Suppressor macrophage treated with lipopolysaccharide for 1 hour (primary cell): ENCODE measurements around the gene SLC7A8.
A peak's percentile ranks its signal among the peaks of the same experiment; 100 is the strongest.

Source experiments
- DNase-seq, 3 donors: peaks; one replicate each; pipeline ENCODE4 v3.0.0-alpha.2; 2020 to 2022

The SLC7A8 gene

DNA sequence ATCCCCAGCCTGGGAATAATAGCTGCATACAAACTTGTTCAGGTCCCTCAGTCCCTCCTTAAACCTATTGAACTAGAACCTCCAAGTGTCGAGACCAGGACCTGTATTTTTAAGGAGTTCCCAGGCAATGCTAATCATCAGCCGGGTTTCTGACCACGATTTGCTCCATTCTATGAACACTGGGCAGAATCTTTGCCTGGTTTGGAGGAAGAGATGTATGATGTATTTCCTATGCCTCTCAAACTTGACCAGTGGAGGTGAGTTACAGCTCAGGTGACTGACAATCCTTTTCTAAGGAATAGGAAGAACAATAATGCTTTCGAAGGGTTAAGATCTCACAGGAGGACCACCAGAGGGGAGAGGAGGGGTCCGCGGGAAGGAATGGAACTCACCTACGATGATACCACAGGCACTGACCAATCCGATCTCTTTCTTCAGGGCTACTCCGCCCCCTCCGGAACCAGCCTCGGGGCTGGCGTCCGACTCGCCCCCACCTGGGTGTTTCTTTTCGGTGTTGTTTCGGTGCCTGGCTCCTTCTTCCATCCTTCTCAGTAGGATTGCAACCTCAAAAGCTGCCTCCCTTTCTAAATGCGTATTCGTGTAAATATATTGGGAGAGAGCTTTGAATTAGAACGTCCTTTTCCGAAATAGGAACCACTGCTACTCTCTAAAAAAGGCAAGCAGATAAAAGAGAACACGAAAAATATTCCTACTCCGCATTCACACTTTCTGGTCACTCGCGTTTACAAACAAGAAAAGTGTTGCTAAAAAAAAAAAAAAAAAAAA, 895 bp downstream of the SLC7A8 start:
- DNase-seq: peak; percentile 39 to 60 (median 46)

DNA sequence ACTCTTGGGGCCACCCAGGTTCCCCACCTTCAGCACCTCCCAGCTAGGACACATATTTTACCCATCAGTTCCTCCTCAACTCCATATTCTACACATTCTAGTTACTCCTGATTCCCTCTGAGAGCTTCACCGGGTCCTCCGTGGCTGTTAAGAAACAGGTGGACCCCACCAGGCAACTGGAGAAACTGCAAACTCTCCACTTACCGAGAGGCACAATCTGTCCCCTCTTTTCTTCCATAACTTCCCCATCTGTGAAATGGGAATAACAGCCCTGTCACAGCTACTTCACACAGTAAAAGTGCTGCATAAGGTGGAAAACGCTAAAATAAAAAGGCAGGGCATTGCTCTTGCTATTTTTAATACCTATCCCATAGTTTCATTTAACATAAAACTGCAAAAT, 1.5 kb downstream of the SLC7A8 start:
- no peak for DNase-seq

DNA sequence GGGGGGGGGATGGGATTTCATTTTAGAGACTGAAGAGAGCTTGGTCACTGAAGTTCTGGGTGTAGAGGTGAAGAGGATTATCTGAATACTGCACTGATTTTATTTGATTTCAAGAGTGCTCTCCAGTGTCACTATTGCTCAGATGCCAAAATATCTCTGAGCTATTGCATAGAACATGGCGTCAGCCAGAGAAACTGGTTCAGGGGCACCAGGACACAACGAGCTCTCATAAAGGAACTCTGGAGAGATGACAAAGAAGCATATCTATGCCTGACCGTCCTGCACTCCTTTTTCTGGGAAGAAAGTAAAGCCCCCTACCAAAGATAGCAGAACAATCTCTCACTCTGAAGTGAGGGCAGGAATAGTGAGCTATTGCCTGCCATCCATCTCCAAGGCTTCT, 2.0 kb downstream of the SLC7A8 start:
- DNase-seq: no peak

DNA sequence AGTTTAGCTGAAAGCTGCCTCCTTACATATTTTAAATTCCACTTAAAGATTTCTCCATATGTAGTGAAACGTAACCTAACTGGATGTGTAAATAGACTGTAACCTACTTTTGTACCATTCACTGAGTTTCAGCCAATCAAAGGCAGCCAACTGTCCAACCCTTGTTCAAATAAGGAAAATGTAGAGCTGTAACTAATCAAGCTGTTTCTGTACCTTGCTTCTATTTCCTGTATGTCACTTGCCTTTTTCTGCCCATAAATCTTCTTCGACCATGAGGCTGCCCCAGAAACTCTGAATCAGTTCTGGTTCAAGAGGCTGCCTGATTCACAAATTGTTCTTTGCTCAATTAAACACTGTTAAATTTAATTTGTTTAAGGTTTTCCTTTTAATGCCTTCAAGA, 6.3 kb downstream of the SLC7A8 start:
- no peak for DNase-seq

DNA sequence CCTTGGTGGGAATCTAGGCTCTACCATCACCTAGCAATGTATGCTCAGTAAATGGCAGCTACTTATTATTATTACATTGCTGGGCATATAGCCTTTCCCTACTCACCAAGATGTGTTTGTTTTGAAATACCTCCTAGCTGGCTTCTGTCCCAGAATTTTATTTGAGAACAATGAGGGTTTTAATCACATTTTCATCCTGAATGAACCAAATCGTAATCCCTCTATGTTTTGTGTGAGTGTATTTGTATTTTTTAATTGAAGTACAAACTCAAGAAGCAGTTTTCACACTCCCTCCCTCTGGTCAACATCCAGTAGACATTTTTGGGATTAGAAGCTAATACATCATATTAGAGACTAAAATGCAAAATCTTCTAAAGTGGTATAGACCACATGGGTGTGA, 7.6 kb downstream of the SLC7A8 start:
- DNase-seq: no peak

DNA sequence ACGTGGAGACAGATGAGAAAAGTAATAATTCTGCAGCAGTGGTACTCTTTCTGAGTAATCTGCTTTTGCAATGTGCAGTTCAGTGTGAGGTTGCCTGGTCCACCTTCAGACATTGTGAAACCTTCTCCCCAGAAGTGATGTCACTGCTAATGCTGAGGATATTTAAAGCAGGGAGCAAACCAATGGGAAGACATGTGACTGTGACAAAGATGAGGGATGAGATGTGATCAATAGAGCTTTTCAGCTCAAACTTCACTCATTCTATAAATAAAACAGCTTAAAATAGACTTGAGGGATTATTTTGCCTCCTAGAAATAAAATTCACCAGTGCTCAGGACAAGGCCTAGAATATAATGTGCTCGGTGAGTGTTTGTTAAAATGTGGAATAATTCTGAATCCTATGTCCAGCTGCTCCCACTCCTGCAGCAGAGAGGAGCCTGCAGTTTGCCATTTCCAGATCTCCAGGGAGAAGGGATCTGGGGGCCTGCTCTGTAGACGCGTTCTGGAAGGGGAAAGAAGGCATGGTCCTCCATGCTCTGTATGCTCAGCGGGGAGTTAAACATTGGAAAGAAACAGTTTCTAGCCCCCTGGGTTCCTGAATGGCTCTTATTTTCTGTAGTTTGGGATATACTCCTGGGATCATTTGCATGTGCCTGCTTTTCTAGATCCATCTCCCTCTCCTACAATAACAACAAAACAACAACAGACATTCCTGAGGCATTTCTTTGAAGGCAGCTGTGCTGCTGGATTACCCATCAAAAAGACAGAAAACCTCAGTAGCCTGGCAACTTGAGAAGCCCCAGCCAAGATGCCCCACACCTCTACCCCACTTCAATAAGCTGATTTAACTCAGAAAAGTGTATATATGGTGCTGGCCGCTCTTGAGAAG, 8.9 kb downstream of the SLC7A8 start:
- DNase-seq: peak; percentile 71 to 81 (median 76)

DNA sequence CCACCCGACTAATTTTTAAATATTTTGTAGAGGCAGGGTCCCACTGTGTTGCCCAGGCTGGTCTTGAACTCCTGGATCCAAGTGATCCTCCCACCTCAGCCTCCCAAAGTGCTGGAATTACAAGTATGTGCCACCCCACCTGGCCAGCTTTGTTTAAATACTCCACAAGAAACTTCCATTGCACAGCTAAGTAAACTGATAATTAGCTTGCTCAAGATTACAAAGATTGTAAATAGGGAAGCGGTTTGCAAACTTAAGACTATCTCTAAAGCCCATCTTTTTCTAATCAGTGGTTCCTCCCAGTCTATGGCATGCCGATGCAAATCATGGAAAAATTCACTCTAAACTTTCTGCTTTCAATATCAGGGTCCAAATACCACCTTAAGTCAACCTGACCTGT, 9.7 kb downstream of the SLC7A8 start:
- no peak for DNase-seq

DNA sequence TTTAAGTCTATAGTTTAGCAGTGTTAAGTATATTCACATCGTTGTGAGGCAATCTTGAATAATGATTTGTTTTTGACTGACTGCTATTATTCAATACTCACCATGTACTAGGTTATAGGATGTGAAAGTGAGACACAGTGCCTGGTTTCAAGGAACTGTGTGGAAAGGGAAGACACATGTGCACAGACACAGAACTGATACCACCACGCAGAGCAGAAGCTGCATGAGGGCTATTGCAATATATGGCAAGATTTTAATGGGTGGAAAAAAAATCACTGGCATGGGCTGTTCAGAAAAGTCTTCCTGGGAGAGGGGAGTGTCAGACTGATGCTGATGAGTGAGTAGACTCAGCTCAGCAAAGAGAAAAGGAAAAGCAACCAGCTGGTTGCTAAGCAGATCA, 10.4 kb downstream of the SLC7A8 start:
- DNase-seq: peak; percentile 65 to 81 (median 77)

DNA sequence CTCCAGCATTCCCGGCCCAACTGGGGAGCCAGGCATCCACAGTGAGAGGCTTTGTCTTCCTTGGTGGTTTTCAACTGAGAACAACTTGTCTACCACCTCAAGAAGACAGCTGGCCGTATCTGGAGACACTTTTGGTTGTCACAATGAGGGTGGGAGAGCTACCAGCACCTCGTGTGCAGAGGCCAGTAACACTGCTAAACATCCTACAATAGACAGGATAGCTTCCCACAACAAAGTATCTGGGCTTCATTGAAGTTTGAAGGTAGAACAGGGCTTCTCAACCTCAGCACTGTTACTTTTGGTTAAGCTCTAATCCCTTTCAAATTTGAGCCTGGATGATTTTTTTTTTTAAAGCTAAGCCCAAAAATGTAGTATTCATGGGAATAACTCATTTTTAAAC, 10.9 kb downstream of the SLC7A8 start:
- DNase-seq: no peak

DNA sequence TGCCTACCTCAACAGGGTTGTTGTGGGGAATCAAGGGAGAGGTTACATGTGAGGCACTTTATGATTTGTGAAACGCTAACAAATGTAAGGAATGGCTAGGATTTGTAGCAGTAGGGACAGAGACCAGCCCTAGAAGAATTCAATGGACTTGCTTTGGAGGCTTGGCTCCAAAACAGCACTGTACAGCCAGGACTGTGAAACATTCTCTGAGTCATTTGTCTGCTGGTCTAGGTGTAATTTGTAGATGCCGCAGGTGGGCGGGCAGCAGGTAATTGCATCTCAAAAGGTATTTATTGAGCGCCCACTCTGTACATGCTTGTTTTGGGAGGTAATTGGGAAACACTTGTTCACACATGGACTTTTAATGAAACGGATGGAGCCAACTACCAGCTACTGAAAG, 11.4 kb downstream of the SLC7A8 start:
- no peak for DNase-seq

DNA sequence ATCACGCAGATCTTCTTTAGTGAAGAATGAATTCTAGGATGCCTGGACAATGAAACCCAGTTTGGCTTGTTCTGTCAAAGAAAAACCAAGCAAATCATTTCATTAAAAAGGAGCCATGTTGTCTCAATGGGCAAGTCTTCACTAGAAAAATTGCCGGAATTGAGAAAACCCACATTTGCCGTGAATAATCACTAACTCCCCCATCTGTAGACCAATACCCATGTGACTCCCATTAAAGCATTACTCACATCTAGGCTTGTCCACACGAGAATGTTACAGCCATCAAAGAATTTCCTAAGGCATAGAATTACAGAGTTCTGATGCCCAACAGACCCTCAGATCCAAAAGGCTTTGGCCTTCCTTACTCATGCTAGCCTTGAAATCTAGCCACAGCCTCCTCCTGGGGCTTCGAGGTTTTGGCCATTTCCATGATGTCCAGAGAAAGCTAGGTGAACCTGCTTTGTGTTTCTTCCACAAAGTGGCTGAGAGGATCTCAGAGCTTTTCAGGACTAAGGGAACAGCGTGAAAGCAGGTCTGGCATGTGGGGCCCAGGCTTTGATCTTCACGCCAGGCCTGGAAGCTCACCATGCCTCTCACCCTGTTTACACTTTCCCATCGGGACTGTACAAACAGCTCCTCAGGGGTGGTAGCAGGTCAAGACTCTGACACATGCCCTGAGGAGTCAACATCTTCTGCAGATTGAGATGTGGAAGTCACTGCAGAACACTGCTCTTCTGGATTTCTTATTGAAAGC, 12.1 kb downstream of the SLC7A8 start:
- DNase-seq: peak; percentile 48 to 73 (median 57)

DNA sequence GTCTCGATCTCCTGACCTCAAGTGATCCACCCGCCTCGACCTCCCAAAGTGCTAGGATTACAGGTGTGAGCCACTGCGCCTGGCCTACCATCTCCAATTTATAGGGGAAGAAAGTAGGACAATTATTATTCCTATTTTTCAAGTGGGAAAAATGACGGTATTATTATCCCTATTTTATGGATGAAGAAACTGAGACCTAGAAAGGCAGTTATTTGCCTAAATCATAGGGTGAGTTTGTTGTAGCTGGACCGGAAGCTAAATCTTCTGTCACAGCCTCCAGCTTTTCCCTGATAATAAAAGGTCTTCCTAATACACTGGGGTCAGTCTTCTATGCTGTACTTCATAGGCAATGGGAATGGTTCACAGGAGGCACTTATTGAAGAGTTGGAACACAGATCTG, 13.8 kb downstream of the SLC7A8 start:
- no peak for DNase-seq

DNA sequence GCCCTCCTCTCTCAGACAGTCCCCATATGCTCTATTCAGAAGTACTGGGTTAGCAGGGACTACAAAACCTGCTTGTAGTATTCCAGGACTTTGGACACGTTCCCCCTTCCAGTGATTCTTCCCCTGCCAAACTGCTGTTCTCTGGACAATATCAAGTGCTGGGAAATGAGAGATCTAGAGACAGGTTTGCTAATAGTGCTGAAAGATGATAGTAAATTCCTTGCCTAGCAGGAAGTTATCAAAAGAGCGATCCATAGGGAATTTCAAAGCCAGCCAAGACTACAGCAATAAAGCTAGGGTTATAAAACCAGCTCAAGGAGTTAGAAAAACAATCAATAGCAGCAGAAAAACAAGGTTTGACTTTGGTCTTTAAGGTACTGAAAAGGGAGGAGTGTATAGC, 15.2 kb downstream of the SLC7A8 start:
- DNase-seq: no peak

DNA sequence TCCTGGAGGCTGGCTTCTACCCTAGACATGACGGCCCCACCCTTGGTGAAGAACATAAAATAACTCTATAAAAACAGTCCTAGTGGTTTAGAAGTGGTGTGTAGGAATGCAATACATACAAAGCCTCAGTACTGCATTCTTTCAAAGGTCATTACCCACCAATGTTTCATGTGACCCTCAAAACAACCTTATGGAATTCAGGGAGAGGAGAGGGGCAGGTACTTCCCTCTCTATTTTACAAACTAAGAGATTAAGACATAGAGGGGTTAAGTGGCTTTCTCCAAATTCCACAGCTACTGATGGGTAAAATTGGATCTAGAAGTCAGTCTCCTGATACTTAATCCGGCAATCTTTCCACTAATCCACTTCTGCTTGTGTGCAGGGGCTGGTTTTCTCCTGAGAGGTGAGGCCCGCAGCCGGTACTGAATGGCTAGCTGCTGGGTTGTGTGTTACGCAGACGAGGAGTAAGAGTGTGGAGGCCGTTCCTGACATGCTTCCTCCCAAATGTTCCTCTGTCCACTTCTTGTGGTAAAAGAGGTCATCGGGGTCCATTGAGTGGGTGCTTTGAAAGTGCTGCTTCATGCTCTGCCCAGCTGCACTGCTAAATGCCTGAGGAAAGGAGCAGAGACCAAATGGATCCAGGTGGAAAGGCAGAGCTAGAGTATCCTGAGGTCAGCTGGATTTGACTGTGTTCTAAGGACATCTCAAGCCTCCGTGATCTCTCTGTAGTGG, 16.2 kb downstream of the SLC7A8 start:
- DNase-seq: peak in 2 of 3 donors; percentile 41 to 49

DNA sequence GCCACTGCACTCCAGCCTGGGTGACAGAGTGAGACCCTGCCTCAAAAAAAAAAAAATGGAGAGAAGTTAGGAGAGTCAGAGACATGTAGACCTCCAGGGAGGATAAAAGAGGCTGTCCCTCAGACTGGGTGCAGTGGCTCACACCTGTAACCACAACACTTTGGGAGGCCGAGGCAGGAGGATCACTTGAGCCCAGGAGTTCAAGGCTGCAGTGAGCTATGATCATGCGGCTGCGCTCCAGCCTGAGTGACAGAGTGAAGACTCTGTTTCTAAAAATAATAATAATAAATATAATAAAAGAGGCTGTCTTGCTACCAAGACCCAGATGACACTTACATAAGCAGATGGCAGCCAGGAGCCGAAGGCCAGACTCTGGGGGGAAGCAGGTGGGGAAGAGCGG, 18.5 kb downstream of the SLC7A8 start:
- DNase-seq: no peak

DNA sequence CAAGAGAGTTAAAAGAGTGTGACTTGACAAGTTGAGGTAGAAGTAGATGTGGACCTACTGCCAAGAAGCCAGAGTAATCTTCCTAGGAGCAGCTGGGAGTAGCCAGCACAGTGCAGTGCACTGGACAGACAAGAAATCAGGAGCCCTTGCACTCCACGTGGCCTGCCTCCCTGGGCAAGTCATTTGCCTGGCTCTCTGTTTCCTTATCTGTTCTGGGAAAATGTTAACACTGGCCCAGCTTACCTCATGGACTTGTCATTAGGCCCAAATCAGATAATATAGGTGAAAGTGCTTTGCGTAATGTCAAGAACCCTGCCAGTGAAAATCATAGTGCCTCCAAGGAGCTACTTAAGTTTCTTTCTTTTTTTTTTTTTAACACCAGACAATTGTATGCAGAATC, 19.2 kb downstream of the SLC7A8 start:
- DNase-seq: no peak

DNA sequence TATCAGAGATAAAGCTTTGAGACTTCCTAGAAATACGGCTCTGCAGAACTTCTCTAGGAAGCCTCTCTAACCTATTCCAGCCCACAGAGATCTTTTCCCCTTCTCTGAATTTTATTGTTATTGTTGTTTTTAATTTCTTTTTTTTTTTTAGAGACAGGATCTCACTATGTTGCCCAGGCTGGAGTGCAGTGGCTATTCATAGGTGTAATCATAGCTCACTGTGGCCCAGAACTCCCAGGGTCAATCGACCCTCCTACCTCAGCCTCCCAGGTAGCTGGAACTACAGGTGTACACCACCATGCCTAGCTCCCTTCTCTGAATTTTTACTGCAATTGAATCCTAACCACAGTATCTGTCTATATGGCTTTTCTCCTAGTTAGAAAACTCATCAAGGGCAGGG, 19.6 kb downstream of the SLC7A8 start:
- no peak for DNase-seq

DNA sequence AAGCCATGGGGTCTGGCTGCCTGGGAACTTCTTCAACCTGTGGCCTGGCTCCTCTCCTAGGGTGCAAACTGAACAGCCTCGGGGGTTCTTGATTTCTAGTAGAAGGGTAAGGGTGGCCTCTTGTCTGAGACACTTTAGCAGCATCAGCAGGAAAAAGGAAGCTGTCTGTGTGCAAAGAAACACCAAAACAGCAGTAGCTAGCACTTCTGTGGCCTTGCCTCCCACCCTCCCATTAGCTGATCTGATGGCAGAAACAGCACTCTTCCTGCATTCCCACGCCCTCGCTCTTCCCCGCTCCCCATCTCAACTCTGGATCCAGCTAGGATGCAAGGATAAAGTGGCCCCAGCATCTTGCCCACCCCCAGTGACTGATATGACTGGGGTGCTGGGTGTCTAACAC, 20.7 kb downstream of the SLC7A8 start:
- DNase-seq: no peak

DNA sequence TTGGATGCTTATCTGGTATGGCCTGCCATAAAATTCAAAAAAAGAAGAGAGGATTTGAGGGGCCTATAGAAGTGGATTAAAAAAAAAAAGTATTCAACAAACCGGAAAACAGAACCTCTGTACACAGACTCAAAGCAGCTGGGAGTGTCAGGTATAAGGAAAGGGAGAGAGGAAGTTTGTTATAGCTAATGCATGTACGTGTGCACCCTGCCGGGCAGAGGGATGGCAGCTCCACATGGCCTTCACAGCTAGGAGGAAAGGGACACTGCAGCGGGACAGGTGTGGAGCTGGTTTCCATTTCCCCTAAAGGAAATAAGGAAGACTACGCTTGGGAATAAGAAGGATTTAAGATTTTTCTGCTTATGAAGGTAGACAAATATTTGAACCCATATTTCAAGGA, 21.5 kb downstream of the SLC7A8 start:
- no peak for DNase-seq

DNA sequence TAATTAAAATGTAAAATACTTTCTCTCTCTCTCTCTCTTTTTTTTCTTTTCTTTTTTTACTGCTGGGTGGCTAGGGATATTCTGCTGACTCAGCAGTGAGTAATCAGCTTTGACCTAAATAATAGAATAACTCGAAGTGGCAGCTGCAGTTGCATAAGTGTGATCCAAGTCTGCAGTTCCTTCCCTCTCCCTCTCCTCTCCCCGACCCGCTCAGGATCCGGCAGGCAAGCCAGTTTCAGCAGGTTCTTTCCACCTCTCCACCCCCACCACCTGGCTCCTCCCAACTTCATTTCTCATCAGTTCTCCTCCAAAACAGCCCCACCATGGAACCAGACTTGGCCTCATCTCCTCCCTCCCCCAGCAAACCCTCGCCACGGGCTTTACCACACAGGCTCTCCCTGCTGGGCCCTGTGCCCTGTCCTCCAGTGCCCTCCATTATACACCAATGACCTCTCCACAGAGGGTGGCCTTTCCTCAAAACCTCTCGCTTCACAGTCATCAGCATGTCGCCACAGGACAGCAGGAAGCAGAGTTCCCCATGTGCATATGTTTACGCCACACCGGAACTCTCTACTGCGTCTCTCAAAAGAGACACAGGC, 22.4 kb downstream of the SLC7A8 start:
- DNase-seq: peak; percentile 86 to 89 (median 89)

DNA sequence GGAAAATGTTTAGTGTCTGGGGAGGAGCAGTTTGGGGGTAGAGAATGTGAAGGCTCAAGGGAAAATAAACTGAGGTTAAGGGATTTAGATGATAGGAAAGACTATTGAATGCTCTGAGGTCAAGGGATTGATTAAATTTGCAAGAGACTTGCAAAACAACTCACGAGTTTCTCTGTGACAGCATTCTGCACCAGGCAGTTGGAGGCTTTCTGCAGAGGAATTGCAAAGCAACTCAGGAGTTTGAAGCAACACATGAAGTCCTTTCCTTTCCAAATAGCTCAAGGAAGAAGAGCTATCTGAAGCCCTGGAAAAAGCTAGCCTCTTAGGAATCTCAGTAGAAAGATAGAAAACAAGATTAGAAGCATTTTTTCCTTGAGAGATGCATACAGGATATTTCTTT, 23.9 kb downstream of the SLC7A8 start:
- no peak for DNase-seq

DNA sequence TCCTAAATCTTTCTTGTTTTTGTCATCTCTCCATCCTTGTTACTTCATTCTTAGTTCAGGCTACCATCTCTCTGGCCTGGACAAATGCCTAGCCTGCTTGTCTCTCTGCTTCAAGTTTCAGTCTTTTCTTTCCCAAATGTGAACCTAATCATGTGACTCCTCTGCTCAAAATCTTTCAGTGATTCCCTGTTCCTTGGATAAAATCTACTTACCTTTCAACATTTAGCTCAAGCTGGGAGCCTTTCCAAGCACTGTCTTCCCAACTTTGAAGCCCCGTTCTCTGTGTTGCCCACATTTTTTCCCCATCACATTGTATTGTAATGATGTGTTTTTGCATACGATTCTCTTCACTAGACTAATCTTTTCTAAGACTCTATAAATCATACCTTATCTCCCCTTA, 24.7 kb downstream of the SLC7A8 start:
- no peak for DNase-seq
